Astrocyte (in vitro differentiated cells and primary cell): ENCODE measurements around the gene HSPA2. TPM values are rescaled to one million over a fixed set of nuclear protein-coding genes. Genes with fewer than 3 reads are reported as not detected.
A peak's percentile ranks its signal among the peaks of the same experiment; 100 is the strongest.

Experiments
- DNase-seq: peaks from one replicate; pipeline ENCODE4 v3.0.0-alpha.2; 2010; ENCODE audit warnings: low read depth
- FAIRE-seq: peaks from 2 replicates; lab custom pipeline; 2011; peaks lifted over from hg19 to GRCh38; lab: Jason Lieb, UNC
- H2AFZ ChIP-seq: 2 replicates; pipeline ENCODE4 v1.6.0; 2012; ENCODE audit warnings: low read depth, low read length, inconsistent platforms
- H3K27ac ChIP-seq: 2 replicates; pipeline ENCODE4 v1.5.1; 2011; ENCODE audit warnings: low read depth, low read length, inconsistent platforms
- H3K27me3 ChIP-seq: 2 replicates; pipeline ENCODE4 v1.6.0; 2011; ENCODE audit warnings: low read length, inconsistent platforms; ENCODE audit not compliant: insufficient read depth
- H3K36me3 ChIP-seq: 2 replicates; pipeline ENCODE4 v1.5.1; 2011; ENCODE audit warnings: low read length, inconsistent platforms; ENCODE audit not compliant: insufficient read depth
- H3K4me1 ChIP-seq: 2 replicates; pipeline ENCODE4 v1.5.1; 2011; ENCODE audit warnings: low read length, inconsistent platforms; ENCODE audit not compliant: insufficient read depth
- H3K4me2 ChIP-seq: 2 replicates; pipeline ENCODE4 v1.6.0; 2012; ENCODE audit warnings: low read length, inconsistent platforms
- H3K4me3 ChIP-seq: 2 replicates; pipeline ENCODE4 v1.5.1; 2011; ENCODE audit warnings: low read depth, mild to moderate bottlenecking, low read length, inconsistent platforms; ENCODE audit not compliant: insufficient read depth
- H3K79me2 ChIP-seq: 2 replicates; pipeline ENCODE4 v1.6.0; 2012; ENCODE audit warnings: mild to moderate bottlenecking, low read length, inconsistent platforms; ENCODE audit not compliant: insufficient read depth
- H3K9ac ChIP-seq: 2 replicates; pipeline ENCODE4 v1.6.0; 2012; ENCODE audit warnings: mild to moderate bottlenecking, low read length, inconsistent platforms
- H3K9me3 ChIP-seq: 2 replicates; pipeline ENCODE4 v1.5.1; 2012; ENCODE audit warnings: low read depth, mild to moderate bottlenecking, low read length, inconsistent platforms; ENCODE audit not compliant: insufficient read depth
- H4K20me1 ChIP-seq: 2 replicates; pipeline ENCODE4 v1.6.0; 2012; ENCODE audit warnings: low read length, inconsistent platforms; ENCODE audit not compliant: insufficient read depth
- H3K27ac Mint-ChIP-seq: one replicate; pipeline ENCODE4 v1.8.0; 2021; ENCODE audit warnings: mild to moderate bottlenecking, mixed read lengths; ENCODE audit not compliant: unreplicated experiment
- H3K27me3 Mint-ChIP-seq: one replicate; pipeline ENCODE4 v1.8.0; 2021; ENCODE audit warnings: low read depth, mixed read lengths; ENCODE audit not compliant: unreplicated experiment
- H3K36me3 Mint-ChIP-seq: one replicate; pipeline ENCODE4 v1.8.0; 2021; ENCODE audit warnings: low read depth, mixed read lengths; ENCODE audit not compliant: unreplicated experiment
- H3K4me1 Mint-ChIP-seq: one replicate; pipeline ENCODE4 v1.8.0; 2021; ENCODE audit warnings: low read depth, mixed read lengths; ENCODE audit not compliant: unreplicated experiment
- H3K4me3 Mint-ChIP-seq: one replicate; pipeline ENCODE4 v1.8.0; 2021; ENCODE audit warnings: mild to moderate bottlenecking, moderate library complexity, mixed read lengths; ENCODE audit not compliant: unreplicated experiment
- H3K9me3 Mint-ChIP-seq: one replicate; pipeline ENCODE4 v1.8.0; 2021; ENCODE audit warnings: mild to moderate bottlenecking, mixed read lengths; ENCODE audit not compliant: unreplicated experiment
- EZH2 ChIP-seq: IDR thresholded peaks from 2 replicates; pipeline ENCODE4 v1.6.1; 2012; ENCODE audit warnings: mild to moderate bottlenecking, low read length, inconsistent platforms; ENCODE audit not compliant: insufficient read depth
- total RNA-seq: library from RNA; stranded (reverse); gene quantifications from 2 replicates; pipeline ENCODE4 v1.2.1, GENCODE V29; 2021
- TF ChIP-seq, protein P1 (sequence below): IDR thresholded peaks from 2 replicates; pipeline ENCODE4 v1.5.1; 2011; ENCODE audit warnings: low read depth, mild to moderate bottlenecking, inconsistent platforms, low read length, moderate library complexity; ENCODE audit not compliant: insufficient read depth

The HSPA2 gene
- total RNA-seq, 1 donor from 2014 or later = 2.8 TPM

GRCh38 chr14:64525354-64525753 lies 15.2 kb upstream of the HSPA2 start:
- Histone ChIP-seq H4K20me1 (peaks cover 53% of the 10 kb centered on the region), H3K9ac (no peak overlapping the region), H3K4me1 (no peaks in the 10 kb centered on the region), H3K4me3 (no peak overlapping the region), H2AFZ (no peak overlapping the region), H3K27me3 (no peaks in the 10 kb centered on the region), H3K9me3 (no peaks in the 10 kb centered on the region), H3K36me3 (peaks cover 29% of the 10 kb centered on the region), H3K27ac (no peak overlapping the region), H3K79me2 (peaks cover 61% of the 10 kb centered on the region), H3K4me2 (no peak overlapping the region)
- Mint-ChIP-seq H3K36me3 (peaks cover 15% of the 10 kb centered on the region), H3K4me1 (peaks cover 2% of the 10 kb centered on the region), H3K27me3 (no peaks in the 10 kb centered on the region), H3K4me3 (no peak overlapping the region), H3K27ac (no peak overlapping the region), H3K9me3 (no peaks in the 10 kb centered on the region)
- FAIRE-seq (no peak), DNase-seq (no peak)
- TF ChIP-seq EZH2 = no peak
- TF ChIP-seq, protein P1, sequence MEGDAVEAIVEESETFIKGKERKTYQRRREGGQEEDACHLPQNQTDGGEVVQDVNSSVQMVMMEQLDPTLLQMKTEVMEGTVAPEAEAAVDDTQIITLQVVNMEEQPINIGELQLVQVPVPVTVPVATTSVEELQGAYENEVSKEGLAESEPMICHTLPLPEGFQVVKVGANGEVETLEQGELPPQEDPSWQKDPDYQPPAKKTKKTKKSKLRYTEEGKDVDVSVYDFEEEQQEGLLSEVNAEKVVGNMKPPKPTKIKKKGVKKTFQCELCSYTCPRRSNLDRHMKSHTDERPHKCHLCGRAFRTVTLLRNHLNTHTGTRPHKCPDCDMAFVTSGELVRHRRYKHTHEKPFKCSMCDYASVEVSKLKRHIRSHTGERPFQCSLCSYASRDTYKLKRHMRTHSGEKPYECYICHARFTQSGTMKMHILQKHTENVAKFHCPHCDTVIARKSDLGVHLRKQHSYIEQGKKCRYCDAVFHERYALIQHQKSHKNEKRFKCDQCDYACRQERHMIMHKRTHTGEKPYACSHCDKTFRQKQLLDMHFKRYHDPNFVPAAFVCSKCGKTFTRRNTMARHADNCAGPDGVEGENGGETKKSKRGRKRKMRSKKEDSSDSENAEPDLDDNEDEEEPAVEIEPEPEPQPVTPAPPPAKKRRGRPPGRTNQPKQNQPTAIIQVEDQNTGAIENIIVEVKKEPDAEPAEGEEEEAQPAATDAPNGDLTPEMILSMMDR = no peak

DNA sequence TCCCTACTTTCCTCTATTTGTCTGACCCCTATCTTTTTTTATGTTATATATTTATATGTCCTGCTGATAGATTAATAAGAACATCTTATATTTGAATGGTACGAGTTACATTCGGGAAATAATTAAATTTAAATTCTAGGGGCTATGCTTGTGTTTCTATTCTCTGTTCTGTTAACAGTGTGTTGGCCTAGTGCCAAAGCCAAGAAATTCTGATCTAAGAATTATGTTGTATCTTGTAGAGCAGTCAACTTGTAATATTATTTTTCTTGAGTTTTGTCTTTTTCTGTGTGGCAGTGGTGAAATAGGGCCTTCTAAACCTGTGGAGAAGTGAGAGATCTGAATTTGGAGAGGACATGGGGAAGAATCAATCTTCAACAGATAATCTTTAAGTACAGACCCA lies 9.0 kb upstream of the HSPA2 start:
- H3K4me1 ChIP-seq = no peaks in the 10 kb centered on the region
- Mint-ChIP-seq H3K27me3 (no peaks in the 10 kb centered on the region), H3K4me1 (peaks cover 2% of the 10 kb centered on the region), H3K27ac (no peak overlapping the region), H3K36me3 (peaks cover 11% of the 10 kb centered on the region), H3K9me3 (no peaks in the 10 kb centered on the region), H3K4me3 (no peak overlapping the region)
- H3K27me3 ChIP-seq = no peaks in the 10 kb centered on the region
- H3K36me3 ChIP-seq = no peaks in the 10 kb centered on the region
- peaks cover 8% of the 10 kb centered on the region for H4K20me1 ChIP-seq
- DNase-seq = no peak
- H3K4me3 ChIP-seq = no peak overlapping the region
- no peak overlapping the region for H2AFZ ChIP-seq
- H3K4me2 ChIP-seq = no peak overlapping the region
- no peak overlapping the region for H3K27ac ChIP-seq
- H3K9me3 ChIP-seq = no peaks in the 10 kb centered on the region
- no peak overlapping the region for H3K9ac ChIP-seq
- peaks cover 4% of the 10 kb centered on the region for H3K79me2 ChIP-seq
- no peak for FAIRE-seq
- TF ChIP-seq EZH2 = no peak
- TF ChIP-seq, protein P1 = no peak

GRCh38 chr14:64536488-64537245 lies 3.9 kb upstream of the HSPA2 start:
- DNase-seq (peak; percentile 80), FAIRE-seq (peak; percentile 43)
- Histone ChIP-seq H3K36me3 (no peaks in the 10 kb centered on the region), H3K4me3 (no peak overlapping the region), H3K4me1 (peaks cover 10% of the 10 kb centered on the region), H3K9me3 (peaks cover 10% of the 10 kb centered on the region), H3K9ac (no peak overlapping the region), H3K27me3 (peaks cover 10% of the 10 kb centered on the region), H3K79me2 (peaks cover 10% of the 10 kb centered on the region), H4K20me1 (peaks cover under 1% of the 10 kb centered on the region), H3K27ac (no peak overlapping the region), H2AFZ (no peak overlapping the region), H3K4me2 (no peak overlapping the region)
- no peaks in the 10 kb centered on the region for H3K27me3 Mint-ChIP-seq
- H3K4me1 Mint-ChIP-seq = peaks cover 8% of the 10 kb centered on the region
- H3K4me3 Mint-ChIP-seq = no peak overlapping the region
- peaks cover 6% of the 10 kb centered on the region for H3K9me3 Mint-ChIP-seq
- peaks cover 5% of the 10 kb centered on the region for H3K36me3 Mint-ChIP-seq
- TF ChIP-seq, protein P1 = no peak
- TF ChIP-seq EZH2 = no peak
- H3K27ac Mint-ChIP-seq = peak overlapping the region; percentile 83
